Lung (tissue), 12 donors: ENCODE results near the gene LMOD2. TPM values are rescaled to one million over a fixed set of nuclear protein-coding genes. Genes with fewer than 3 reads are reported as not detected.
A peak's percentile ranks its signal among the peaks of the same experiment; 100 is the strongest.

Experiments
- ATAC-seq: fragments of 200-7000 bp; cut with Tn5 transposase; one replicate; pipeline ENCODE4 v1.9.1; 2020; ENCODE audit warnings: moderate number of reproducible peaks; ENCODE audit not compliant: insufficient read depth, low FRiP score
- DNase-seq, 3 donors: peaks; one replicate each; pipeline ENCODE4 v3.0.0-alpha.2; 2013 to 2017
- H3K27ac ChIP-seq, 2 donors: one replicate each; pipeline ENCODE4 v1.5.1; 2013; ENCODE audit warnings: mild to moderate bottlenecking in 2 of 2, moderate library complexity in 2 of 2, control low read depth in 1 of 2, inconsistent platforms in 1 of 2, low read depth in 1 of 2, low read length in 1 of 2
- H3K27me3 ChIP-seq, 3 donors: one replicate each; pipeline ENCODE4 v1.5.1; 2013; ENCODE audit warnings: low read length in 2 of 3; ENCODE audit not compliant: control insufficient read depth in 3 of 3, insufficient read depth in 3 of 3
- H3K36me3 ChIP-seq, 4 donors: one replicate each; pipeline ENCODE4 v1.5.1; 2013; ENCODE audit warnings: low read length in 4 of 4, mild to moderate bottlenecking in 1 of 4, moderate library complexity in 1 of 4; ENCODE audit not compliant: control insufficient read depth in 4 of 4, insufficient read depth in 4 of 4
- H3K4me1 ChIP-seq, 5 donors: one replicate each; pipeline ENCODE4 v1.5.1; 2013; ENCODE audit warnings: low read length in 5 of 5, mild to moderate bottlenecking in 2 of 5, moderate library complexity in 1 of 5; ENCODE audit not compliant: control insufficient read depth in 5 of 5, insufficient read depth in 5 of 5
- H3K4me3 ChIP-seq: one replicate; pipeline ENCODE4 v1.5.1; 2013; ENCODE audit warnings: mild to moderate bottlenecking, control low read depth, moderate library complexity
- H3K9ac ChIP-seq, 2 donors: one replicate each; pipeline ENCODE4 v1.5.1; 2013; ENCODE audit warnings: low read length in 2 of 2, control low read depth in 1 of 2; ENCODE audit not compliant: insufficient read depth in 1 of 2
- H3K9me3 ChIP-seq, 4 donors: one replicate each; pipeline ENCODE4 v1.5.1; 2013; ENCODE audit warnings: low read length in 3 of 4, mild to moderate bottlenecking in 1 of 4, moderate library complexity in 1 of 4; ENCODE audit not compliant: control insufficient read depth in 4 of 4, insufficient read depth in 3 of 4
- CTCF ChIP-seq: IDR thresholded peaks from 2 replicates; pipeline ENCODE4 v1.5.1; 2012; ENCODE audit warnings: mild to moderate bottlenecking; ENCODE audit errors: control extremely low read depth, extremely low read depth
- WGBS, 2 donors: extraction: QIAGEN DNeasy Blood & Tissue Kit; methylation state at CpG; one replicate each; pipeline ENCODE4 v1.1.7; 2013; 5-methylcytosine and 5-hydroxymethylcytosine counted together
- polyA plus RNA-seq, 2 donors: library from polyadenylated mRNA; stranded (reverse); fragments of 200-250 nt; gene quantifications; one replicate each; pipeline ENCODE4 v1.2.1, GENCODE V29; 2013
- total RNA-seq, 2 donors: library from RNA; depleted of rRNA in 1 of 2; stranded (reverse); fragments of >200 nt in 1 of 2; gene quantifications; one replicate each; pipeline ENCODE4 v1.2.1, GENCODE V29; 2014 to 2021
- donor health status: control.
- donor health status: control.
- donor health status: Bipolar disorder and iron deficiency.
- donor health status: healthy.
- donor health status: DM: yes; HTN: yes; CAD: no.

Gene LMOD2
- total and polyA plus RNA-seq, 4 donors = 1.1 TPM; not detected in 3

GRCh38 chr7:123643495-123644441 lies 11.9 kb upstream of the LMOD2 start:
- H3K4me1 ChIP-seq = peaks cover 0 to 25% (median 10%) of the 10 kb centered on the region in 5 donors
- H3K9ac ChIP-seq = no peak overlapping the region
- TF ChIP-seq CTCF = no peak
- H3K9me3 ChIP-seq = peaks cover 0 to 2% (median 0%) of the 10 kb centered on the region in 4 donors
- H3K36me3 ChIP-seq = no peaks in the 10 kb centered on the region
- H3K27me3 ChIP-seq = no peaks in the 10 kb centered on the region
- H3K4me3 ChIP-seq = no peak overlapping the region
- ATAC-seq = no peak
- H3K27ac ChIP-seq = peak overlapping the region in 1 of 2 donors; percentile 92
- 34 to 39% methylated on average over 6 of the region's 6 CpGs for WGBS, 2 donors
- DNase-seq = peak in 2 of 3 donors; percentile 62 to 74

- H3K9ac ChIP-seq = no peak overlapping the region
- DNase-seq (peak in 1 of 3 donors; percentile 19), ATAC-seq (no peak)
- no peak for TF ChIP-seq CTCF
- peaks cover 0 to 29% (median 10%) of the 10 kb centered on the region in 5 donors for H3K4me1 ChIP-seq
- H3K36me3 ChIP-seq = no peaks in the 10 kb centered on the region
- H3K4me3 ChIP-seq = no peak overlapping the region
- peaks cover 0 to 2% (median 0%) of the 10 kb centered on the region in 4 donors for H3K9me3 ChIP-seq
- whole genome bisulfite sequencing, 2 donors = 48 to 72% methylated on average over 3 of the region's 3 CpGs
- no peaks in the 10 kb centered on the region for H3K27me3 ChIP-seq
- H3K27ac ChIP-seq = peak overlapping the region in 1 of 2 donors; percentile 92
These were observed 10.2 kb upstream of the LMOD2 start for GRCh38 chr7:123645516-123645915.

GRCh38 chr7:123647106-123647730 lies 8.4 kb upstream of the LMOD2 start:
- peaks cover 0 to 2% (median 0%) of the 10 kb centered on the region in 4 donors for H3K9me3 ChIP-seq
- no peak overlapping the region for H3K9ac ChIP-seq
- no peaks in the 10 kb centered on the region for H3K27me3 ChIP-seq
- ATAC-seq (no peak), DNase-seq (no peak)
- peak overlapping the region in 1 of 2 donors; percentile 92 for H3K27ac ChIP-seq
- no peak for TF ChIP-seq CTCF
- 91 to 92% methylated on average over 7 of the region's 7 CpGs for WGBS, 2 donors
- peaks cover 0 to 27% (median 10%) of the 10 kb centered on the region in 5 donors for H3K4me1 ChIP-seq
- no peaks in the 10 kb centered on the region for H3K36me3 ChIP-seq
- H3K4me3 ChIP-seq = no peak overlapping the region
